HuH-7 (cell line): ENCODE results near the gene ARHGAP15.
A peak's percentile ranks its signal among the peaks of the same experiment; 100 is the strongest.

ENCODE experiments used
- DNase-seq: peaks from one replicate; pipeline ENCODE4 v3.0.0; 2011; ENCODE audit warnings: low spot score

Gene ARHGAP15

GRCh38 chr2:143169105-143169504, 39.9 kb downstream of the ARHGAP15 start:
- DNase-seq, result no peak

DNA sequence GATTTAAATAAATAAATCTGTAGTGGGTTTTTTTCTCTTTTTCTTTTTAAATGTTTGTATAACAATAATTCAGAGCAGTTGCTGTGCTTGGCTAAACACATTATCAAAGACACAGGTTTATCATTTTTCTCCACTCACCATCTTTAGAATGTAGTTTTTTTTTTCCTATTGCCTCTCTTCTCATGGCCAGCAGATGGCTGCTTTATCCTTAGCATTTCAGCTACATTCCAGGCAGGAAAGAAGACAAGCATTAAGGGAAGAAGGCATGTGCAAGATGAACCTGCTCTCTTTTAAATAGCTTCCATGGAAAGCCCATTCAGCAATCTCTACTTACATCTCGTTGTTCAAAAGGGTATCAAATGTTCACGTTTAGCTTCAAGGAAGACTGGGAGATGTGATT, 42.6 kb downstream of the ARHGAP15 start:
- no peak for DNase-seq

- no peak for DNase-seq
Measured at GRCh38 chr2:143175438-143175837, 46.2 kb downstream of the ARHGAP15 start.

DNA sequence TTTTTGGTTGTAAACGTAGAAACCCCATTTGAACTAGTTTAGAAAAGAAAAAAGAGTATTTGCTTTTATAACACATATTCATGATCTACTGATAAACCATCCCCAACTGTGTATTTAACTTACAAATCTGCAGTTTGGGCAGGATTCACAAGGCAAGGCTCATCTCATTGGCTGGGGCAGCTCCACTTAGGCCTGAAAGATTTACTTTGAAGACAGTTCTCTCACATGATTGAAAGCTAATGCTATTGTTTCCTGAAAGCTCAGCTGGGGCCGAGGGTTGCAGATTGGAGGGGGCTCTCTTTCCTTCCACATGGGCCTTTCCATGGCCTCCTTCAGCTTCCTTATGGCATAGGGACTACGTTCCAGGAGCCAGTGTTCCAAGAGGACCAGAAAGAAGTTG, 47.4 kb downstream of the ARHGAP15 start:
- DNase-seq, result no peak

- no peak for DNase-seq
Measured at GRCh38 chr2:143177096-143177786, 48.0 kb downstream of the ARHGAP15 start.

DNA sequence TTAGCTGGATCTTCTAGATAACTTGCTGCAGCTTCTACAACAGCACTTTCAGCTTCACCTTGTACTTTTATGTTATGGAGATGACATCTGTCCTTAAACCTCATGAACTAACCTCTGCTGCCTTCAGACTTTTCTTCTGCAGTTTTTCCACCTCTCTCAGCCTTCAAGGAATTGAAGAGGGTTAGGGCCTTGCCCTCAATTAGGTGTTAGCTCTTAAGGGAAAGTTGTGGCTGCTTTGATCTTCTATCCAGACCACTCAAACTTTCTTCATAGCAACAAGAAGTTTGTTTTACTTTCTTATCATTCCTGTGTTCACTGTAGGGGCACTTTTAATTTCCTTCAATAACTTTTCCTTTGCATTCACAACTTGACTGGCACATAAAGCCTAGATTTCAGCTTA, 52.3 kb downstream of the ARHGAP15 start:
- DNase-seq, result no peak

- no peak for DNase-seq
Measured at GRCh38 chr2:143182649-143183048, 53.4 kb downstream of the ARHGAP15 start.

- DNase-seq, result no peak
Measured at GRCh38 chr2:143183804-143184463, 54.7 kb downstream of the ARHGAP15 start.

GRCh38 chr2:143186876-143187275, 57.7 kb downstream of the ARHGAP15 start:
- DNase-seq, result no peak

DNA sequence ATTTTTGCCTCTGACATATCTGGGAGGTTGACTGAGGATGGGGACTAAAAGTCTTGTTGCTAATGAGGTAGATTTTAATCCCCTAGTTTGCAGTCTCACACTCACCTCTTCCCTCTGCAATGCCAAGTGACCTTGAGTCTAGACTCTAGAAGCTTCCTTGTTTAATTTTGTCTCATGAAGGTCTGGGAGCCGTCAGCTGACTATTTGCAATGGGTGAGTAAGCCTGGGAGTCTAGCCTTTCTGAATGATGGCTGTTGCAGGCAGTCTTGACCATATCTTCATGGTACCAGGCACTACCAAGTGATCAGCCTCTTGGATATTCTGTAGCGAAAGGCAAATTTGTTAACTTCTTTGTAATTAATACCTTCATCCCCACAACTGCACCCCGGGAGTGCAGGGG, 61.2 kb downstream of the ARHGAP15 start:
- DNase-seq, result no peak

- DNase-seq, result no peak
Measured at GRCh38 chr2:143192106-143192505, 62.9 kb downstream of the ARHGAP15 start.

DNA sequence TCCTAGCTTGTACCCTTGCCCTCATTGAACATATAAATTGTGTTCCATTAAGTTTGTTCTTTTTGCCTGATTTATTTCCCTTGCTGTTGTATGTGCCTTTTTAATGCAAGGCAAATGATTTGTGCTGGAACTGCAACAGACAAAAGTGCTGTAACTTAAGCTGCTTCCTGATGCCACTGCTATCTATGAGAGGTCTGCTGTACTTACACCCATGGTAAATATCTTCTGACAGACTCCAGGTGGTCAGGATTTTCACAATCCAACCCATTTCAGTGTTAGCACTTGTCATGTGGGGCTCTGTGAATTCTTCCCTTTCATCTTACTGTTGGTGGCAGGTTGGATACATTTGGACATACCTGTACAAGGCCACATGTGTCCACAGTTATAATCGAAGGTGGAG, 63.5 kb downstream of the ARHGAP15 start:
- no peak for DNase-seq

- no peak for DNase-seq
Measured at GRCh38 chr2:143193121-143193520, 63.9 kb downstream of the ARHGAP15 start.

DNA sequence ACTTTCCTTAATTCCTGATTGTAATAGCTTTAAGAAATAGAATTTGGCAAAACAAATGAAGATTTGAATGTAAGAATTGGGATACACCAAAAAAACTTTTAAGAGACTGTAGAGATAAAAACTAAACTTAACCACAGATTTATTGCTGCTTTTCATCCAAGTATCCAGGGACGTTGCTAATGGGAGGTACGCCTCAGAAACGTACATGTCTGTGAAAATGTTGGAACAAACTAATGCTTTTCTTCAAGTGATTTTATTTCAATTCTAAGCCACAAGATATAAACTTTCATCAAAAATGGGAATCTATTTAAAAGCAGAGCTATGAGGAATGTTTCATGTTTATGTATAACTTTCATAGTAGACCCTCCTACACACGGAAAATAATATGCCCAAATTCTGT, 66.3 kb downstream of the ARHGAP15 start:
- DNase-seq, result no peak

DNA sequence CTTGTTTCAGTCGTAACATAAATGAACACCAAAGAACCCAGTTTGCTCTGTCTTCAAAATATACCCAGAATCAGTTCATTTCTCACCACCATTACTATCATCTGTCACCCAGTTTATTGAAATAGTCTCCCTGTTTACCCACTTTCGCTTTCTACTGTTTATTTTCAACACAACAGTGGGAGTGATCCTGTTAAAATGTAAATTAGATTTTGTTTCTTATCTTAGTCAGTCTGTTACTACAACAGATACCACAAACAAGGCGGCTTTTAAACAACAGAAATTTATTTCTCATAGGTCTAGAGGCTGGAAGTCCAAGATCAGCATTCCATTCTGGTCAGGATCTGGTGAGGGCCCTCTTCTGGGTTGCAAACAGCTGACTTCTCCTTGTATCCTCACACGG, 74.8 kb downstream of the ARHGAP15 start:
- DNase-seq, result no peak

GRCh38 chr2:143205106-143205764, 76.0 kb downstream of the ARHGAP15 start:
- DNase-seq, result peak; percentile 2

DNA sequence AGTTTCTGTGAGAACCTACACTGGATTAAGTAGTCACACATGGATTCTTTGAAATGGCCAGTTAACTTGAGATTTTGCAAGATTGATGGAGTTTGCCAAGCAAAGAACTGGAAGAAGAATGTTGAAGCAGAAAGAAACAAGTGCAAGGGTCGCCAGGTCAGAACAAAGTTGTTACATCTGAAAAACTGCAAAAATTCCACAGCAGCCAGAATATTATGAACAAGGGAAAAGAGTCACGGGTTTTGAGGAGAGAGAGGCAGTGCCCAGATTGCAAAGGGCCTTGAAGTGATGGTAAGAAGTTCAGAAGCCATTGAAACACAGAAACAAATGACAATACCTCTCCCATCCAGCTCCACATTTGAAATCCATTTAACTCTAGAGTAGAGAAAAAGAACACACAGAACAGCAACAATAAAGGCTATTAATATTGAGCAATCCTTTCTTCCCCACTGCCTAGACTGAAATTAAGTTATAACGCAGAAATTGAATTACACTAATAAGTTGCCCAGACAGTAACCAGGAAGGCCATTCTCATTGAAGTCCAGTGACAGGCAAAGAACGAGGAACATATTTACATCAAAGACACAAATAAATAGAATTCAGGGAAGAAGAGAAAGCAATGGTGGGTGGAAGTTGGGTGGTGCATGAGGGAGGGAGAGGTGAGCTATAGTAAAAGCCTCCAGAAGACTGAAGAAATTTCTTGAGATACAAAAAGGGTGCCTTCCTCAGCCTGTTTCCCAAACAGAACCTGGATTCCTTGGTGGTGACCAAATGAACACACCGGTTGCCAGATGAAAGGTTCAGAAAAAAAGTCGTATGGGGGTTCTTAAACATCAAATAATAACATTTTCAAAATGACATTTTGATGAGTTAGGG, 80.6 kb downstream of the ARHGAP15 start:
- DNase-seq, result no peak

DNA sequence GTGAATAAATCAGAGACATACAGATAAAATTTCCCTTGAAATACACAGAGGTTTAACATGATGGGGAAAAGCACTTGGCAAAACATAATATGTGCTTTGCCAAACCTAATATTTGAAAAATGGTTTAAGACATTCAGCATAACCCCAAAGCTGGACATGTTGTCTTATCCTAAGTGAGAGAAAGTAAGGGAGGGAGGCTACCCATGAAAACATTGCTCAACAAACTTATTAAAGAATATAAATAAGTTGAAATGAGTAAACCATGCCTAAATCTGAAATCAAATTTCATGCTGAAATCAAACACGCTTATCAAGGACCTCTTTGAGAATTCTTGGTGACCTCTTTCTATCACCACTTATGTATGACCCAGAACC, 81.2 kb downstream of the ARHGAP15 start:
- DNase-seq, result no peak

GRCh38 chr2:143217512-143218115, 88.4 kb downstream of the ARHGAP15 start:
- DNase-seq, result no peak

DNA sequence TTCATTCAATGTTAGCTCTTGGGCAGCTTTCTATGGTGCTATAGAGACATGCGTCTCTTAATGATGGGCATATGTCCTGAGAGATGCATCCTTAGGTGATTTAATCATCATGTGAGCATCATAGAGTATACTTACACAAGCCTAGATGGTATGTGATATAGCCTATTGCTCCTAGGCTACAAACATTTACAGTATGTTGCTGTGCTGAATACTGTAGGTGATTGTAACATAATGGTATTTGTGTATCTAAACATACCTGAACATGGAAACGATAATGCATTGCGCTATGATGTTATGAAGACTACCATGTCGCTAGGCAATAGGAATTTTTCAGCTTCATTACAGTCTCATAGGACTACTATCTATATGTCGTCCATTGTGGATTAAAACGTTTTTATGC, 89.4 kb downstream of the ARHGAP15 start:
- no peak for DNase-seq

DNA sequence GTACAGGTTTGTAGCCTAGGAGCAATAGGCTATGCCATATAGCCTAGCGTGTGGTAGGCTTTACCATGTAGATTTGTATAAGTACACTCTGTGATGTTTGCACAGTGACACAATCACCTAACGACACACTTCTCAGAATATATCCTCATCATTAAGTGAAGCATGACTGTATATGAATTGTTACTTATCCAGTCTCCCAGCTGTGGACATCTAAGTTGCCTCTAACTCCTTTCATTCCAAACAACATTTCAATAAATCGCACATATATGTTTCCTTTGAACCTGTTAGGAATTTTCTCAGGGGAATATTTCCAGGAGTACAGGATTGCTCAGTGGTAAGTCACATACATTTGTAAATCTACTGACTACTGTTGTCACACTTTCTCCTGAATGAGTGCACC, 90.0 kb downstream of the ARHGAP15 start:
- DNase-seq, result no peak

- DNase-seq, result no peak
Measured at GRCh38 chr2:143223556-143223955, 94.3 kb downstream of the ARHGAP15 start.
